IMR-90 (cell line): ENCODE results near the gene CRTAC1.

ENCODE experiments used
- BHLHE40 ChIP-seq: fragments of 150-350 bp; IDR thresholded peaks from 2 replicates; pipeline ENCODE4 v1.6.1; 2016; ENCODE audit warnings: mild to moderate bottlenecking, low read depth, low read length
- CEBPB ChIP-seq: IDR thresholded peaks from 2 replicates; pipeline ENCODE4 v1.6.1; 2012; ENCODE audit warnings: low read depth, low read length, improper control_type of control experiment
- FOS ChIP-seq: fragments of 150-350 bp; IDR thresholded peaks from 2 replicates; pipeline ENCODE4 v1.6.1; 2016; ENCODE audit warnings: low read depth, low read length
- MAFK ChIP-seq: IDR thresholded peaks from 2 replicates; pipeline ENCODE4 v1.6.1; 2012; ENCODE audit warnings: low read depth, low read length, improper control_type of control experiment
- MAZ ChIP-seq: IDR thresholded peaks from 2 replicates; pipeline ENCODE4 v1.6.1; 2012; ENCODE audit warnings: low read depth, mild to moderate bottlenecking, low read length, improper control_type of control experiment, moderate library complexity, borderline replicate concordance
- NFE2L2 ChIP-seq: fragments of 150-350 bp; IDR thresholded peaks from 2 replicates; pipeline ENCODE4 v1.6.1; 2016; ENCODE audit warnings: low read depth, mild to moderate bottlenecking, low read length
- POLR2A ChIP-seq: IDR thresholded peaks from 2 replicates; pipeline ENCODE4 v1.6.1; 2012; ENCODE audit warnings: mild to moderate bottlenecking, low read depth, low read length
- SMC3 ChIP-seq: fragments of 150-350 bp; IDR thresholded peaks from 2 replicates; pipeline ENCODE4 v1.6.1; 2016; ENCODE audit warnings: low read depth, mild to moderate bottlenecking, antibody characterized with exemption, low read length, moderate library complexity
- TF ChIP-seq, protein P1 (sequence below): conservative IDR thresholded peaks from 2 replicates; pipeline ENCODE4 v1.5.1; 2012; ENCODE audit warnings: mild to moderate bottlenecking, low read depth, low read length, improper control_type of control experiment
- TF ChIP-seq, protein P2 (sequence below): fragments of 150-350 bp; IDR thresholded peaks from 2 replicates; pipeline ENCODE4 v1.6.1; 2017; ENCODE audit warnings: mild to moderate bottlenecking, antibody characterized with exemption, low read length, low read depth

DNA sequence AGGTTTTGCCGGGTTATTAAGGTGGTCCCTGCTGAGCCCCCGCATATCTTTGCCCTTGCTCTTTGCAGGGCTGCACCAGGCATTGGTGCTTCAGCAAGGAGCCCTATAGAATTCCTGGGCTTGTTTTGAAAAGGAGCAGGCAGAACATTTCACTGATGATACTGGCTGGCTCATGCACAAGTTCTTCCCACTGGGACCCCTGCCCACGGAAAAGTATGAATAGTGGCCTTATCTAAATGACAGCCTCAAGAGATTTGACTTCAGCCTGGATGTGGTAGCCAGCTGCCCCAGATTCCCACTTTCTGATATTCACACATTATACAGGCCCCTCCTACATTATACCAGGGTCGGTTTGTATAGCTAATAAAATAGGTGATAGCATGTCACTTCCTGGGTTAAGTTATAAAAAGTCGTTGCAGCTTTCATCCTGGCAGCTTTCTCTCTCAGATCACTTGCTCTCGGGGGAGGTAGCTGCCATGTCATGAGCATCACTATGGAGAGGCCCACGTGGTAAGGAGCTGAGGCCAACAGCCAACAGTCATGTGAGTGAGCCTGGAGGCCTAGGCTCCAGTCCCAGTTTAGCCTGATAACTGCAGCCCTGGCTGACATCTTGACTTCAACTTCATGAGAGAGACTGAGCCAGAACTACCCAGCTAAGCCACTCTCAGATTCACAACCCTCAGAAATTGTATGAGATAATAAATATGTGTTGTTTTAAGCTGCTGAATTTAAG lies 16.8 kb upstream of the CRTAC1 start:
- no peak for TF ChIP-seq SMC3
- TF ChIP-seq, protein P1, sequence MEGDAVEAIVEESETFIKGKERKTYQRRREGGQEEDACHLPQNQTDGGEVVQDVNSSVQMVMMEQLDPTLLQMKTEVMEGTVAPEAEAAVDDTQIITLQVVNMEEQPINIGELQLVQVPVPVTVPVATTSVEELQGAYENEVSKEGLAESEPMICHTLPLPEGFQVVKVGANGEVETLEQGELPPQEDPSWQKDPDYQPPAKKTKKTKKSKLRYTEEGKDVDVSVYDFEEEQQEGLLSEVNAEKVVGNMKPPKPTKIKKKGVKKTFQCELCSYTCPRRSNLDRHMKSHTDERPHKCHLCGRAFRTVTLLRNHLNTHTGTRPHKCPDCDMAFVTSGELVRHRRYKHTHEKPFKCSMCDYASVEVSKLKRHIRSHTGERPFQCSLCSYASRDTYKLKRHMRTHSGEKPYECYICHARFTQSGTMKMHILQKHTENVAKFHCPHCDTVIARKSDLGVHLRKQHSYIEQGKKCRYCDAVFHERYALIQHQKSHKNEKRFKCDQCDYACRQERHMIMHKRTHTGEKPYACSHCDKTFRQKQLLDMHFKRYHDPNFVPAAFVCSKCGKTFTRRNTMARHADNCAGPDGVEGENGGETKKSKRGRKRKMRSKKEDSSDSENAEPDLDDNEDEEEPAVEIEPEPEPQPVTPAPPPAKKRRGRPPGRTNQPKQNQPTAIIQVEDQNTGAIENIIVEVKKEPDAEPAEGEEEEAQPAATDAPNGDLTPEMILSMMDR = no peak
- TF ChIP-seq CEBPB = no peak
- no peak for TF ChIP-seq BHLHE40
- TF ChIP-seq POLR2A = no peak
- TF ChIP-seq FOS = no peak
- TF ChIP-seq, protein P2, sequence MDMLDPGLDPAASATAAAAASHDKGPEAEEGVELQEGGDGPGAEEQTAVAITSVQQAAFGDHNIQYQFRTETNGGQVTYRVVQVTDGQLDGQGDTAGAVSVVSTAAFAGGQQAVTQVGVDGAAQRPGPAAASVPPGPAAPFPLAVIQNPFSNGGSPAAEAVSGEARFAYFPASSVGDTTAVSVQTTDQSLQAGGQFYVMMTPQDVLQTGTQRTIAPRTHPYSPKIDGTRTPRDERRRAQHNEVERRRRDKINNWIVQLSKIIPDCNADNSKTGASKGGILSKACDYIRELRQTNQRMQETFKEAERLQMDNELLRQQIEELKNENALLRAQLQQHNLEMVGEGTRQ = no peak
- no peak for TF ChIP-seq MAFK
- TF ChIP-seq NFE2L2 = no peak
- TF ChIP-seq MAZ = no peak
